Measurements from ENCODE around the gene DNPH1.

- TF ChIP-seq CTCF (conservative IDR thresholded peaks at IDR 0.05; ENCODE audit: low read depth in 2 of 2) = no peak
- TF ChIP-seq EZH2 (IDR thresholded peaks at IDR 0.05; ENCODE audit: low read depth, unreplicated experiment) = no peak
Observed at GRCh38 chr6:43247114-43247999, 18.1 kb upstream of the DNPH1 start.
